A673 (cell line): ENCODE results near the gene DND1. TPM values are rescaled to one million over a fixed set of nuclear protein-coding genes. Genes with fewer than 3 reads are reported as not detected.

Experiments used
- BruUV-seq: library from RNA; stranded (reverse); fragments of 400-500 nt; replicated peaks from 2 replicates; lab custom pipeline; 2021; lab: Mats Ljungman, UMichigan
- CTCF ChIA-PET: fragments of 300-600 bp; sonication (Branson Sonifier 250); formaldehyde crosslinking; loops from one replicate; lab custom pipeline; 2022; ENCODE audit warnings: antibody characterized with exemption; lab: Charles Lee
- POLR2A ChIA-PET: fragments of 300-600 bp; sonication (Branson Sonifier 250); formaldehyde crosslinking; loops from one replicate; lab custom pipeline; 2022; ENCODE audit warnings: antibody characterized with exemption; ENCODE audit not compliant: low non-redundant PET; lab: Charles Lee
- DNase-seq: peaks from one replicate; pipeline ENCODE4 v3.0.0-alpha.2; 2015; ENCODE audit warnings: low spot score
- H3K27ac ChIP-seq: fragments of 200-600 bp; sonication (generic); 2 replicates; pipeline ENCODE4 v1.5.1; 2016; ENCODE audit warnings: mixed run types, low read depth, mild to moderate bottlenecking, mixed read lengths, antibody characterized with exemption, low read length; ENCODE audit not compliant: poor library complexity, severe bottlenecking
- H3K27me3 ChIP-seq: fragments of 200-600 bp; sonication (generic); replicated peaks from 2 replicates; pipeline ENCODE4 v1.6.1; 2017; ENCODE audit warnings: mixed run types, low read depth, mild to moderate bottlenecking, mixed read lengths, antibody characterized with exemption, low read length; ENCODE audit not compliant: insufficient read depth, poor library complexity
- H3K36me3 ChIP-seq: fragments of 200-600 bp; sonication (generic); 2 replicates; pipeline ENCODE4 v1.6.1; 2016; ENCODE audit warnings: mixed run types, mild to moderate bottlenecking, mixed read lengths, antibody characterized with exemption, low read length; ENCODE audit not compliant: insufficient read depth, poor library complexity, severe bottlenecking
- H3K4me1 ChIP-seq: fragments of 200-600 bp; sonication (generic); 2 replicates; pipeline ENCODE4 v1.6.1; 2017; ENCODE audit warnings: mixed run types, mild to moderate bottlenecking, mixed read lengths, antibody characterized with exemption, low read length; ENCODE audit not compliant: insufficient read depth, poor library complexity, severe bottlenecking
- H3K4me3 ChIP-seq: fragments of 200-600 bp; sonication (generic); 2 replicates; pipeline ENCODE4 v1.5.1; 2016; ENCODE audit warnings: low read depth, mixed run types, mild to moderate bottlenecking, mixed read lengths, low read length; ENCODE audit not compliant: poor library complexity, severe bottlenecking
- H3K9me3 ChIP-seq: fragments of 200-600 bp; sonication (generic); 2 replicates; pipeline ENCODE4 v1.6.1; 2016; ENCODE audit warnings: mixed run types, low read depth, mild to moderate bottlenecking, mixed read lengths, antibody characterized with exemption, low read length; ENCODE audit not compliant: poor library complexity, severe bottlenecking
- EZH2 ChIP-seq: fragments of 200-600 bp; sonication (generic); IDR thresholded peaks from 2 replicates; pipeline ENCODE4 v1.6.1; 2017; ENCODE audit warnings: borderline replicate concordance, low read depth, mild to moderate bottlenecking, mixed read lengths, antibody characterized with exemption, low read length; ENCODE audit not compliant: poor library complexity, severe bottlenecking
- intact Hi-C: fragments of 100-400 bp; cut with micrococcal nuclease; formaldehyde crosslinking; loops from one replicate; pipeline ENCODE4 v1.10.0; 2022; ENCODE audit not compliant: unreplicated experiment
- total RNA-seq: library from RNA; stranded (reverse); gene quantifications from 2 replicates; pipeline ENCODE4 v1.2.3, GENCODE V29; 2021
- TF ChIP-seq, protein P1 (sequence below): fragments of 300-800, 200-600 bp; sonication (generic); conservative IDR thresholded peaks from 2 replicates; pipeline ENCODE4 v1.5.1; 2017; ENCODE audit warnings: low read depth, mild to moderate bottlenecking, antibody characterized with exemption, low read length, moderate library complexity, mixed read lengths

DND1 gene
- total RNA-seq, 1 experiment from 2014 or later = 2.3 TPM

DNA sequence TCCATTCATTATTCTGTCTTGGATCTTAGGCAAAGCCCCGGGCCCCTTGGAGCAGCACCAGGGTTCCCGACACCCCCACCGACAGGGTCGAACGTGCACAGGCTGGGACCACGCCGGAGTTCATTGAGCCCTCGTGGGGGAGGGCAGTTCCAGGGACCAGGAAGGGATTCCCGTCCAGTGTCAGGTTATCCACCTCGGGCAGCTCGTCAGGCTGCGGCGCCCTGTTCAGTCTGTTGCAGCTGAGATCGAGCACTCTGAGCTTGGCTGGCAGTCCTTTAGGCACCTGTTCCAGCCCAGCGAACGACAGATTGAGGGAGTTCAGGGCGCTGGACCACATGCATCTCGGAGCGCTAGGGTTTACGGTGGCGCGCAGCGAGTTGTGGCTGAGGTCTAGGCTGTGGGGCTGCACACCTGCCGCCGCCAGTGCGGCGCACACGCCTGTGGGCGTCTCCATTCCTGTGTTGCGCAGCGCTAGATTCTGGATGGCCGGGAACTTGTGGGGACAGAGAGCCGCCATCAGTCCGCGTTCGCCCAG, 41.5 kb downstream of the DND1 start:
- no peak for DNase-seq
- BruUV-seq = no TSS peak
- peak overlapping the region; percentile 40 for H3K4me3 ChIP-seq
- no peaks in the 10 kb centered on the region for H3K4me1 ChIP-seq
- peaks cover 17% of the 10 kb centered on the region for H3K27me3 ChIP-seq
- TF ChIP-seq, protein P1, sequence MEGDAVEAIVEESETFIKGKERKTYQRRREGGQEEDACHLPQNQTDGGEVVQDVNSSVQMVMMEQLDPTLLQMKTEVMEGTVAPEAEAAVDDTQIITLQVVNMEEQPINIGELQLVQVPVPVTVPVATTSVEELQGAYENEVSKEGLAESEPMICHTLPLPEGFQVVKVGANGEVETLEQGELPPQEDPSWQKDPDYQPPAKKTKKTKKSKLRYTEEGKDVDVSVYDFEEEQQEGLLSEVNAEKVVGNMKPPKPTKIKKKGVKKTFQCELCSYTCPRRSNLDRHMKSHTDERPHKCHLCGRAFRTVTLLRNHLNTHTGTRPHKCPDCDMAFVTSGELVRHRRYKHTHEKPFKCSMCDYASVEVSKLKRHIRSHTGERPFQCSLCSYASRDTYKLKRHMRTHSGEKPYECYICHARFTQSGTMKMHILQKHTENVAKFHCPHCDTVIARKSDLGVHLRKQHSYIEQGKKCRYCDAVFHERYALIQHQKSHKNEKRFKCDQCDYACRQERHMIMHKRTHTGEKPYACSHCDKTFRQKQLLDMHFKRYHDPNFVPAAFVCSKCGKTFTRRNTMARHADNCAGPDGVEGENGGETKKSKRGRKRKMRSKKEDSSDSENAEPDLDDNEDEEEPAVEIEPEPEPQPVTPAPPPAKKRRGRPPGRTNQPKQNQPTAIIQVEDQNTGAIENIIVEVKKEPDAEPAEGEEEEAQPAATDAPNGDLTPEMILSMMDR = no peak
- no peak for TF ChIP-seq EZH2
- intact Hi-C loops = no loop called here
- POLR2A ChIA-PET = no interaction called here
- H3K27ac ChIP-seq = no peak overlapping the region
- H3K36me3 ChIP-seq = no peaks in the 10 kb centered on the region
- CTCF ChIA-PET = no interaction called here
- peaks cover 20% of the 10 kb centered on the region for H3K9me3 ChIP-seq

DNA sequence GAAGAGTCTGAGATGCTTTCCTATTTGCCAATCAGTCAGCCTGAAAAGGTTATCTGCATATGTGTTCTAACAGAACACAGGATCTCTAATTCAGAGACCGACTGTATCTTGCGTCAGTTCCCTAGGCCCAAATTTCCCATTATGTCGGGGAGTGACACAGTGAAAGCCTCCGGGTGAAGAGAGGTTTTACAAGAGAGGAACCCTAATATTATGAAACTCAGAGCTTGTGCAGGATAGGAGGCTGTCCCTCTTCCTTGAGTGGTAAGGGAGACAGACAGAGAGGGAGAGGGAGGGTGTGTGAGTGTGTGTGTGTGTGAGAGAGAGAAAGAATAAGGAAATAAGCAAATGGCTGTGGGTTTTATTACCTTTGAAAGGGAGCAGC, 42.3 kb downstream of the DND1 start:
- Histone ChIP-seq H3K4me1 (no peaks in the 10 kb centered on the region), H3K27me3 (peaks cover 17% of the 10 kb centered on the region), H3K27ac (no peak overlapping the region), H3K4me3 (no peak overlapping the region), H3K9me3 (peaks cover 20% of the 10 kb centered on the region), H3K36me3 (no peaks in the 10 kb centered on the region)
- CTCF ChIA-PET = no interaction called here
- POLR2A ChIA-PET = no interaction called here
- TF ChIP-seq, protein P1 = no peak
- TF ChIP-seq EZH2 = no peak
- intact Hi-C loops = no loop called here
- no peak for DNase-seq
- BruUV-seq = no TSS peak

GRCh38 chr5:140630292-140631035, 42.9 kb downstream of the DND1 start:
- no peaks in the 10 kb centered on the region for H3K4me1 ChIP-seq
- no peaks in the 10 kb centered on the region for H3K36me3 ChIP-seq
- H3K4me3 ChIP-seq = no peak overlapping the region
- TF ChIP-seq, protein P1 = no peak
- TF ChIP-seq EZH2 = no peak
- POLR2A ChIA-PET = no interaction called here
- H3K27ac ChIP-seq = no peak overlapping the region
- intact Hi-C loops = no loop called here
- no peak for DNase-seq
- CTCF ChIA-PET = no interaction called here
- BruUV-seq = no TSS peak
- peaks cover 20% of the 10 kb centered on the region for H3K9me3 ChIP-seq
- H3K27me3 ChIP-seq = peaks cover 17% of the 10 kb centered on the region
